ENCODE measurements around the gene IL4R.

IL4R gene

DNA sequence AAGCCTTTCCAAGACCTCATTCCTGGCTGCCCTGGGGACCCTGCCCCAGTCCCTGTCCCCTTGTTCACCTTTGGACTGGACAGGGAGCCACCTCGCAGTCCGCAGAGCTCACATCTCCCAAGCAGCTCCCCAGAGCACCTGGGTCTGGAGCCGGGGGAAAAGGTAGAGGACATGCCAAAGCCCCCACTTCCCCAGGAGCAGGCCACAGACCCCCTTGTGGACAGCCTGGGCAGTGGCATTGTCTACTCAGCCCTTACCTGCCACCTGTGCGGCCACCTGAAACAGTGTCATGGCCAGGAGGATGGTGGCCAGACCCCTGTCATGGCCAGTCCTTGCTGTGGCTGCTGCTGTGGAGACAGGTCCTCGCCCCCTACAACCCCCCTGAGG is 49.5 kb downstream of the IL4R start:
- DNase-seq: no peak

DNA sequence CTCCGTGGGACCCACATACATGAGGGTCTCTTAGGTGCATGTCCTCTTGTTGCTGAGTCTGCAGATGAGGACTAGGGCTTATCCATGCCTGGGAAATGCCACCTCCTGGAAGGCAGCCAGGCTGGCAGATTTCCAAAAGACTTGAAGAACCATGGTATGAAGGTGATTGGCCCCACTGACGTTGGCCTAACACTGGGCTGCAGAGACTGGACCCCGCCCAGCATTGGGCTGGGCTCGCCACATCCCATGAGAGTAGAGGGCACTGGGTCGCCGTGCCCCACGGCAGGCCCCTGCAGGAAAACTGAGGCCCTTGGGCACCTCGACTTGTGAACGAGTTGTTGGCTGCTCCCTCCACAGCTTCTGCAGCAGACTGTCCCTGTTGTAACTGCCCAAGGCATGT is 50.0 kb downstream of the IL4R start:
- DNase-seq: peak; percentile 15

DNA sequence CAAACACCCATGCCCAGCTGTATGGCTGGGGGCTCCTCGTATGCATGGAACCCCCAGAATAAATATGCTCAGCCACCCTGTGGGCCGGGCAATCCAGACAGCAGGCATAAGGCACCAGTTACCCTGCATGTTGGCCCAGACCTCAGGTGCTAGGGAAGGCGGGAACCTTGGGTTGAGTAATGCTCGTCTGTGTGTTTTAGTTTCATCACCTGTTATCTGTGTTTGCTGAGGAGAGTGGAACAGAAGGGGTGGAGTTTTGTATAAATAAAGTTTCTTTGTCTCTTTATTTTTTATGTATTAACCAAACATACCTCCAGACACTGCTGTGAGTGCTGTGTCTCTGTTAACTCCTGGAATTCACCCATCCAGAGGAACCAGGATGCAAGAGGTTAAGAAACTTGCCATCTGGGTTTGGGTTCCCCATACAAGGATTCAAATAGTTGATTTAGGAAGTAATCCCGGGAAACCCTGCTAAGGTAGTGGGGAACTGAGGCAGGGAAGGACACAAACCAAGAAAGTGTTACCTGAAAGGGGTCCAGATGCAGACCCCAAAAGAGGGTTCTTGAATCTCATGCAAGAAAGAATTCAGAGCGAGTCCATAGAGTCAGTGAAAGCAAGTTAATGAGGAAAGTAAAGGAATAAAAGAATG is 50.8 kb downstream of the IL4R start:
- peak; percentile 59 for DNase-seq

DNA sequence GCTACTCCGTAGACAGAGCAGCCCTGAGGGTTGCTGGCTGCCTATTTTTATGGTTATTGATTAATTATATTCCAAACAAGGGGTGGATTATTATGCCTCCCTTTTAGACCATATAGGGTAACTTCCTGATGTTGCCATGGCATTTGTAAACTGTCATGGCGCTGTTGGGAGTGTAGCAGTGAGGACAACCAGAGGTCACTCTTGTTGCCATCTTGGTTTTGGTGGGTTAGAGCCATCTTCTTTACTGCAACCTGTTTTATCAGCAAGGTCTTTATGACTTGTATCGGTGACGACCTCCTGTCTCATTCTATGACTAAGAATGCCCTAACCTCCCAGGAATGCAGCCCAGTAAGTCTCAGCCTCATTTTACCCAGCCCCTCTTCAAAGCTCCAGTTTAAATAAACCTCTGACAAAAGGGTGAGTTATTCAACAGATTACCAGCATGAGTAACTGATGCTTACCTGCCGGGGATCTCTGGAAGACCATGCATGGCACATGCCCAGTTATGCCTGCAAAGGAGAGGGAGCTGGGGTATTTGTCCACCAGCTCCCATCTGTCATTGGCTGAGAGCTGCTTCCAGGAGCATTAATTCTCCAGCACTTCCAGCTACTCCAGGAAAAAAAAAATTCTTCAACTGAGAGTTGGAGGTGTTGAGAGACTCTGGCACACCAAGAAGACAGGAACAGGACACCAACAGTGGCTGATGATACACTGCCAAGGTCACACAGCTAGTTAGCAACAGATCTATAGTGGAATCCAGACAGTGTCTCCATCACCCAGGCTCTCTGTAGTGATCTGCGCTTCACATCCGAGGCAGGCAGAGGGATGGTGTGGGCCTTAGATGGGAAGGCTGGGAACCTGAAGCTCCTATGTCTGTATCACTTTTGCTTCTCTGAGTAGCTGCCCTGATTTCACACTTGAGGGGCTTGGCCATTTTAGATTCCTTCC is 51.6 kb downstream of the IL4R start:
- DNase-seq: peak; percentile 15

DNA sequence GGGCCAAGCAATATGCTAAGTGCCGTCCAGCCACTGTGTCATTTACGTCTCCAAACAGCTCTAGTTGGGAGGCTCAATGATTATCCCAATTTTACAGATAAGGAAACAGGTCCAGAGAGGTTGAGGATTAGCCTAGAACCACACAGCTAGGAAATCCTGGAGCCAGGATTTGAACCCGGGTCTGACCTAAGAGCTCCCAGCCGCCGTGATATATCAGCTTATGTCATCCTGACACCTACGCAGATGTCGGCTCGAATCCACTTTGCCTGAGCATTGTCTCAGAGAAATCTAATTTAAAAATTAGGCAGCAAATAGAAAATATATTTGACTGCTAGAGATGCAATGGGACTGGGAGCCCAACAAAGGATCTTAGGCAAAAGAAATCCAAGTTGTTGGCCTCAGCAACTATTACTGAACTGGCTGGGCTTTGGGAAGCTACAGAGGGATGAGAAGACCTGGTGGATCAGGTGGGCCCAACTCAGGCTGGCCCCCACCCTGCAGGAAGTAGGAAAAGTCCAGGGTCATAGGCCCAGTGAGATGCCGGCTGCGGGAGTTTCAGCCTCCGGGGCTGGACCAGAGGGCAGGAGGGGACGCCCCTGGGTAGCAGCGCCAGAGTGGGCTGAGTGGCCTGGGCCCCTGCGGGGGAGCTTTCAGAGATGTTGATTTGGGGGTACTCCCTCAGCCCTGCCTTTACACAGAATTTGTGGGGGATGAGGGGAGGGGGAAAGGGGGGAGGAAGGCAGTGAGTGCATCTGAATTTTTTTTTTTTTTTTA is 53.1 kb downstream of the IL4R start:
- no peak for DNase-seq

DNA sequence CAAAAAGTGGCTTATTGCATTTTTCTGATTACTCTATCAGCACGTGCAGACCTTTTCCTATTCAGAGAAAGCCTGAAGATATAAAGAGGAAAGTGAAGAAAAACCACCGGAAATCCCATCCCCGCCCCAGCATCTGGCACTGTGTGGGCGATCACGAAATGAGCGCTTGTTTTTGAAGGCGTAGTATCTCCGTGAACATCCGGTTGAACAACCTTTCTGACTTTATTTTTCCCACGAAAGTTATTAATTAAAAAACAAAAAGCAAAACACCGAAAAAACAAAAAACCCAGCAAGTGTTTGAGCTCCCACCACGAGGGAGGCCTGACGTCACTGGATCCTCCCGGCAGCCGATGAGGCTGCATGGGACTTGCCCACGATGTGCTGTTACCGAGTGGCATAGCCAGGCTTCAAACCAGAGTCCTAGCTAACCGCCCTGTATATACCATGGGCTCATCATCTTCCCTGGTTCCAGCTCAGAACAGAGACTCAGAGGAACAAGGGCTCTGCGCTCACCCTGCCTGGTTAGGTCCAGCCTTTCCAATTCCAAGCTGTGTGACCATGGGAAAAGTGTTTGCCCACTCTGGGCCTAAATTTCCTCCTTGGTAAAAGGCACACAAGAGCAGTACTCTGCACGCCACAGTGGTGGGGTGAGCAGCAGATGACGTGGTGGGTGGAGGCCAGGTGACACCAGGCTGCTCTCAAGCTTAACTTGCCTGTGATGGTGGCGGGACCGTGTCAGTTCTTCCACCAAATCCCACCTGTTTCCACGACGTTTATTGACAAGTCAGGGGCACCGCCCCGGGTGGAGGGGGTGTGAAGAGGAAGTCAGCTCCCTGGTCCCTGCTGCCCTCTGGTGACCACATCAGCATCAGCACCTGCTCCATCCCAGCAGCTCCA is 53.9 kb downstream of the IL4R start:
- peak; percentile 77 for DNase-seq

DNA sequence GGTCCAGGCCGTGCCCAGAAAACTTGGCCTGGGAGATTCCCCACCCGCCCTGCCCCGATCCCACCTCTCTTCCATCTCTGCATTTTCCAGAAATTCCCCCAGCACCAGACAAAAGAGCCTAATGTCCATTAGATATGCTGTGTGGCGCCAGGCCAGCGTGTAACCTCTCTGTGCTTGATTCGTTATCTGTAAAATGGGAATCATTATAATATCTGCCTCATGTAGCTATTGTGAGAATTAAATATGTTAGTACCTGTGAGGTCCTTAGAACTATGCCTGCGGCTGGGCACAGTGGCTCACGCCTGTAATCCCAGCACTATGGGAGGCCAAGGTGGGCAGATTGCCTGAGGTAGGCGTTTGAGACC is 54.6 kb downstream of the IL4R start:
- no peak for DNase-seq

DNA sequence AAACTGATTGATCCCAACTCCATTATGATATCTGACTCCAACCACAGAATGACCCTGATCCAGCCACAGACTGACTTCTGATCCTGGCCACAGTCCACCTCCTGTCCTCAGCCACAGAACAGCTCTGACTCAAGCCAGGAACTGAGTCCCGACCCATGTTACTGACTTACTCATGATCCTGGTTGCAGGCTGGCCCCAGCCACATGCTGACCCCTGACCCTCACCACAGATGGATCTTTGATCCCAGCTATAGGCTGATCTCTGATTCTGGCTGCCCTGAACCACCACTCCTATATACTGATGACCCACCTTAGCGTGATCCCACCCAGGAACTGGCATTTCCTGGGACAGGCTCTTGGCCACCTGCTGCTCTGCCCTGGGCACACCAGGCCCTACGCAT is 56.0 kb downstream of the IL4R start:
- no peak for DNase-seq

DNA sequence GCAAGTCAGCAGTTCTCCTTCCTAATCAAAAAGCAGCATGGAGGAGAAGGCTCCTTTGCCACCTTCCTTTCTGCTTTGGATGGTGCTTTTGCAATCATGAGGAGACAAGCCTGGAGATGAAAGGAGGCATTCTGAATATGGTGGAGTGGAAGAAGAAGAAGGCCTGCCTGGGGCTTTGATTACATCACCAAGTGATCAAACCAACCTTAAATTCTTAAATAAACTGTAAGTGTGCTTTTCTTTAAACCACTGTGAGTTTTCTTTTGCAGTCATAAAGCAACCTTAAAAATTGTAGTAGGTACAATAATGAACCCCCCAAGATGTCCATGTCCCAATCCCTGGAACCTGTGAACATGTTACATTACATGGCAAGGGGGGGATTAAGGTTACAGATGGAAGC is 56.5 kb downstream of the IL4R start:
- DNase-seq: no peak

DNA sequence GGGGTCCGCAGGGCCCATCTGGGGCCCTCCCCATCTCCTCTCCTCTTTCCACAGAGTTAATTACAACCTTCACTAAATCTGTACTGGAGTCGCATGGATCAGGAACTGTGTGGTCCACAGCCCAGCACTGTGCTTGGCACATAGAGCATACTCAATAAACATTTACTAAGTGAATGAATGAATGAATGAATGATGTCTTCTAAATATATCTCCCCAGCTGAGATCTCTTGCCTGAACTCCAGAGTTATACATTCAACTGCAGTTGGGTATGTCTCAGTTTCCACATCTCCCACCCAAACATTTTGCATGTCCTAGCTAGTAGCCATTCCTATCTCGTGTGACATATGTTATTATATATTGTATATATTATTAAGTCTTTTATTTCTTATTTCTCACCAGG is 59.5 kb downstream of the IL4R start:
- DNase-seq: no peak

DNA sequence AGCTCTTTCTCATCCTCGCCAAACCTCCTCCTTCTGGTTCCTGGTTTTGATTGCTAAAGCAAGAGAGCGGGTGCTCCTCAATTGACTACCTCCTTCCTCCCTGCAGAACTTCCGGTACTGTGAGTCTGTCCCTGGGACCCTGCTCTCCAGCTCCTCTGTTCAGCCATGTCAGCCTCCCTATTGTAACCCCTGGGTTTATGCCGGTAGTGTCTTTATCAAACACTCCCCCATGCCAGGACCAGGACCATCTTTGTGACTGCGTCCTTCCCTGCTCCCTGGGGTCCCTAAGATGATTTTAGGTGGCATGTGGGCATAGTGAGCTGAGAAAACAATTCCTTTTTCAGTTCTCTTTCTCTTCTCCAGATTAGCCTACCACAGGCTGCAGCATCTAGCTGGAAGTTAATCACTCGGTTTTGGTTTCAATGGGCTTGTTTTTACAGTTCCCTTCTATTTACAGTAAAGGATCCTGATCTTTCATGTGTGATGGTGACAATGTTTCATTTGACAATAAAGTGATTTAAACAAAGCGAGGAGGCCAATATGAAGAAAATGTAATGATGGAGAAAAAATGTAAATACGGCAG is 60.5 kb downstream of the IL4R start:
- no peak for DNase-seq

DNA sequence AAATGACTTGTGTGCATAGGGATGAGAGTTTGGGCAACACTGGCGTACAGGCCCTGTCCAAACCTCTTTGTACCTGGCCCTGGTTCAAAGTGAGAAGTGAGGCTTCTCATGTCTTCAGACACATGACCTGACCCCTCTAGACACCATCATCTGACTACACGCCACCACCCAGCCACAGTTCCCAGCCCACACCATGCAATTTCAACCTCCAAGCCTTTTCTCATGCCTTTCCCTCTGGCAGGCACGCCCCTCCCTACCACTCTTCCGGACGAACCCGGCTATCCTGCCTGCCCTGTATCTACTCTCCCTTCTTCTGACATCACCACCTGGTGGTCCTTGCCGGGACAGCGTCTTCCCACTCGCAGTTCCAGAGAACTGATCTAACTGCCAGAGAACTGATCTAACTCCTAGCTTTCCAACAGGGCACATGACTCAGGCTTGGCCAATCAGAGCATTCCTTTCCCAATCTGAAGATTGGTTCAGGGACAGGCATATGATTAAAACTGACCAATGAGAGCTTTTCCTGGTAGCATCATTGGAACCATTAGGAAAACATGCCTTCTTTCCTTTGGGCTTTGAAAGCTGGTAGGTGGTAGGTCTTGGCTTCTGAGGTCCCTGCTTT is 61.1 kb downstream of the IL4R start:
- peak; percentile 61 for DNase-seq

DNA sequence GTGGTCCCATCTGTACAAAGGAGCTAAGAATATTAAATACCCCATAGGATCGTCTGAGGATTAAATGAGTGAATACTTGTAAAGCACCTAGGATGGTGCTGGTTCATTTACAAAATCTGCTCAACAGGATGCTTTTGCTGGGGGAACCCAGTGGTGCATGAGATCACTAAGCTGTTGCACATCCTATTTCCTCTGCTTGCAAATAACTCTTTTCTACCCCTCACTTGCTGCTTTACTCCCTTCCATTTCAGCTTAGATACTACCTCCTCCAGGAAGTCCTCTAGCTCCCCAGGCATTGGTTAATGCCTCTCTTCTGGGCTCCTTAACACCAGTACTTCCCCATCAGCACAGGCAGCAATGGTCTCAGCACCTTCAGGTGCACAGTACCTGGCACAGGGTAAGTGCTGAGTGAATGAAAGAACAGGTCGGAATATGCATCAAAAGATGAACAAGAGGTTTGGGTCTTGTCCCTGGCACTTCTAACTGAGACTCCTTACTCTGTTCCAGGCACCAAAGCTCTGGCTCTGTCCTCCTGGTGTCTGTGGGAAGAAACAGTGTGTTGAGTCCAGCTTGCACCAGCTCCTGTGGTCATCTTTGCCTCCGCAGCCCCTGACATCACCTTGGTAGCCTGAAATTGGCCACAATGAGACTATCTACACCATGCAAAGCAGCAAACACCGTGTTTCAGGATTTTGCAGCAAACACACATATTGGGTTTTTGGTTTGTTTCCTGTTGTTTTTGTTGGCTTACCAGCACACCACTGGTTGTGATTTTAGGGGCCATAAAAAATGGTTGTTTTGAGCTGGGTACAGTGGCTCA is 64.1 kb downstream of the IL4R start:
- DNase-seq: no peak

DNA sequence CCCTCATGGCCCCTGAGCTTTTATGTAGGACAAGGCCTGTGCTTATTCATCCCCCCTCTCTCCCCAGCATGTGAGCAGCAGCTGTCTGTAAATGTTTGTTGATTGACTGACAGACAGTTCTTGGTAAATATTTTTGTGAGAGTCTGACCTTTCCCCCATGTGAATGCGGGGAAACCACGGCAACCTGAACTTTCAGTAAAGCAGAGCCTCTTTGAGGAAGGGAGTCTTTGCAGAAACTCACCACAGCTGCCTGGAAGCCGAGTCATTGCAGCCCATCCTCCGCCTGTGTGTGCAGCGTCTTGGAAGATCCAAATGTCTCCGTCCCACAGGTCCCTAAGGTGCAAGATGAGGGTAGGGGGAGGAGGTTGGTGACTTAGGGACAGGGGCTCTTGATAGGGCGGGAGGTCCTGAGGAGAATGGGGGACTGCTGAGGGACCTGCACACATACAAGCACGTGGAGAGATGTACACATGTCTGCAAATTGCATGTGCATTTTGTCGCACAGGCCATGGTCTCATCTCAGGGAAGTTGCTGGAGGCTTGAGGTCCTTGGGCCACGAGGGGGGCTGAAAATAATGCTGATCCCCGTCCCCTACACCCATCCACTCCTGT is 65.2 kb downstream of the IL4R start:
- no peak for DNase-seq

DNA sequence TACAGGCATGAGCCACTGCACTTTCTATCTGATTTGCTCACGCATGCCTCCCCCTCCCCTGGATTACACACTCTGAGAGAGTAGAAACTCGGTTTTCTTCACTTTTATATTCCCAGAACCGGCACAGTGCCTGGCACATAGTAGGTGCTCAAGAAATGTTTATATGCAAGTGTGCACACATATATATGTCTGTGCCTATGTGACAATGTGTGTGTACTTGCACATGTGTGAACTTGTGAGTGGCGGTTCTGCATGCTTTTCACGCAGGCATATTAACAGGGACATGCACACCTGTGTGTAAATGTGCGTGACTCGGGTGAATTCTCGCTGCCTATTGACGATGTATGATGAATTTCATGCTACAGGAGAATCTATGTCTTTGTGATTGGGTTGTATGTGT is 66.1 kb downstream of the IL4R start:
- DNase-seq: no peak

DNA sequence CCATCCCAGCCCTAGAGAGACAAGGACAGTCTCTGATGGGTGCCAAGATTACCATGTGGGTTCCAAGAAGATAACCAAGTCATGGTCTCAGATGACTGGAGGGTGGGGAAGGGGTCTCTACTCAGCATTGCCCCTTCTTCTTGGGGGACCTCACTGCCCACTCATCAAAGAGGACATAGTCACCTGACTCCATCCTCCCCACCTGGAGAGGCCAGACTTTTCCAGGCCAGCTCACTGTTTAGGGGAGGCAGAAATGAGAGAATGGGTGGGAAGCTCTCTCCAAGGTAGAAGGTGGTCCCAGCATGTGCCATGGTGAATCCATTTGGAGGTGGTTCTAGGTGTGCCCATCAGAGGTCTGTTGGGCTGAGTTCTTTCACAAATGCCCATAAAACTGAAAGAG is 67.5 kb downstream of the IL4R start:
- DNase-seq: no peak

DNA sequence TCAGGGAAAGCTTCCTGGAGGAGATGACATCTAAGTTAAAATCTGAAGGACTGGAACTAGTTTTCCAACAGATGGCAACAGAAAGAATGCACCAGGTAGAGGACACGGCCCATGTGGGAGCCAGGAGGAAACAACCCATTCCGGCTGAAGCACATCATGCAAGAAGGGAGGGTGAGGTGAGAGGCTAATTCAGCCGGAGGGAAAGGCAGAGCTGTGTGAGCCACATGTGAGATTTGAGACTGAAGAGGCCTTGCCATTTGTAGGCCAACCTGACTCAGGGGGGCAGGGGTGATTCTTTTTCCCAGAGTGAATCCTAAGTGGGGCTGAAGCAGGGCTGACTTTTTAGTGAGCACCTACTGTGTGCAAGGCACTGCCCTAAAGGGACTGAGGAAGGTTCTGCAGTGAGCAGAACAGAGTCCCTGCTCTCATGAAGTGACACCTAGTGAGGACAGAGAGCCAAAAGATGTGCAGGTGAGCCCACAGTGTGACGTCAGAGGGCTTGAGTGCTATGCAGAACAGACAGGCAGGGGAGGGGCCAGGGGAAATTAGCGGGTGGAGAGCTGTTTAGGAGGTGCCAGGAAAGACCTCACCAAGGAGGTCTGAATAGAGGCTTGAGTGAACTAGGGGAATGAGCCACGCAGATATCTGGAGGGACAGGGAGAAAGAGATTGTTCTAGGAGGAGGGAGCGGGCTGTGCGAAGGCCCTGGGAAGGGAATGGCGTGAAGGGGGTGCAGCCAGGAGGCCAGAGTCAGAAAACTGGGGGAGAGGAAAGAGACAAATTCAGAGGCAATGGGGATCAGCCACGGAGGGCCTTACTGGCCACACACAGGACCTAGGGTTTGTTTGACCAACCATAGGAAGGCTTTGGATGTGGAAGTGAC is 68.4 kb downstream of the IL4R start:
- DNase-seq: peak; percentile 16

DNA sequence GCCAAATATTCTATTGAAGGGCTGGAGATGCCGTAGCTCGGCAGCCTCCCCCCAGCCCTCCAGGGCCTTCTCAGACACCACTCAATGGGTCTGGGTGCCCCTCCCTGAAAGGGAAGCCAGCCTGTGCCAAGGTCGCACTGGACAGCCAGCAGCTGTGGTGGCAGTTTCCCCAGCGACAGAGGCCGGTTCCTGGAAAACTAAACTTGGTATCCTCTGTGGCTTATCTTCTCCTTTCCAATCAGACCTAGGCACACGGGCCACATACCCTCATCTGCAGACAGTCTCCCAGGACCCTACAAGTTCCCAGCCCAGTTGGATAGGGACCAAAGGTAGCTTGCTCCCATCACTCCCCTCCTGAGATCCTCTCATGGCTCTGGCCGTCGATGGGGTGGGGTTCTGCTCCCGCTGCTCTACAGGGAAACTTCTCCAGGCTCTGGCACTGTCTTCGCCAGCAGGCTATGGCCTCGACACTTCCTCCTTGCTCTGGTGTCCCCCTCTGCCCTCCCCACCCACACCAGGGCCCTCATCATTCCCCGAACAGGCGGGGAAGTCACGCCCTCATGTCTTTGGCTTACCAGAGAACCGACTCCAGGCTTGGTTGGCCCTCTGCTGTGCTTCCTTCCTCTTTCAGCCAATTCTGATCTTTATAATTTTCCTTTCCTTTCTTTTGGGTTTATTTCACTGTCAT is 69.9 kb downstream of the IL4R start:
- no peak for DNase-seq

DNA sequence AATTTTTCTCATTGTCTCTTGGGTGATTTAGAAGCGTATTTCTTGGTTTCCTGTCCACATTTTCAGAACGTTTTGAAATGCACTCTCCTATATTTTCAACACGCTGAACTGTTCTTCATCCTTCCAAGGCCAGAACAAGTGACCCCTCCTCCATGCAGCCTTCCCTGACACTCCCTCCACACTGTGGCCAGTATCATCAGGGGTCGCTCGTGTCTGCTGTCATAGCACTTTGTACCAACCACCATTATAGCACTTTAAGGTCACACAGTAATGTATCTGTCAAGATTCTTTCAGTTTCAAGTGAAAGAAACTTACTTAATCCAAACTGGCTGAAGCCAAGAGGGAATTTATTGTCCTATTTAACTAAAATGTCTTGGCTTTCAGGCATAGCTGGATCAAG is 70.7 kb downstream of the IL4R start:
- DNase-seq: no peak
